Neural cell (in vitro differentiated cells): ENCODE results near the gene KIAA1191. TPM values are rescaled to one million over a fixed set of nuclear protein-coding genes. Genes with fewer than 3 reads are reported as not detected.

ENCODE experiments used
- H2AFZ ChIP-seq: fragments of 200-600, 300-800 bp; sonication (generic), shearing (Covaris generic); 2 replicates; pipeline ENCODE4 v1.6.0; 2014; ENCODE audit warnings: low read depth, mild to moderate bottlenecking, antibody characterized with exemption, low read length, moderate library complexity
- H3F3A ChIP-seq: fragments of 200-600 bp; shearing (Covaris generic); 2 replicates; pipeline ENCODE4 v1.6.1; 2016; ENCODE audit warnings: mild to moderate bottlenecking, moderate library complexity, mixed read lengths, antibody characterized with exemption, low read length; ENCODE audit not compliant: insufficient read depth, poor library complexity, severe bottlenecking
- H3K27ac ChIP-seq: fragments of 200-600, 300-800 bp; sonication (generic), shearing (Covaris generic); 2 replicates; pipeline ENCODE4 v1.5.1; 2014; ENCODE audit warnings: mild to moderate bottlenecking, low read length, moderate library complexity
- H3K27me3 ChIP-seq: fragments of 300-800, 200-600 bp; sonication (generic), shearing (Covaris generic); 2 replicates; pipeline ENCODE4 v1.6.0; 2014; ENCODE audit warnings: mild to moderate bottlenecking, low read depth, low read length, moderate library complexity; ENCODE audit not compliant: insufficient read depth
- H3K36me3 ChIP-seq: fragments of 300-800, 200-600 bp; sonication (generic), shearing (Covaris generic); 2 replicates; pipeline ENCODE4 v1.5.1; 2014; ENCODE audit warnings: mild to moderate bottlenecking, antibody characterized with exemption, low read length, moderate library complexity; ENCODE audit not compliant: insufficient read depth
- H3K4me2 ChIP-seq: fragments of 300-800, 200-600 bp; sonication (generic), shearing (Covaris generic); 2 replicates; pipeline ENCODE4 v1.6.0; 2014; ENCODE audit warnings: mild to moderate bottlenecking, low read length
- H3K4me3 ChIP-seq: fragments of 300-800, 200-600 bp; sonication (generic), shearing (Covaris generic); 2 replicates; pipeline ENCODE4 v1.5.1; 2014; ENCODE audit warnings: mild to moderate bottlenecking, low read length, moderate library complexity
- H3K79me2 ChIP-seq: fragments of 200-600 bp; shearing (Covaris generic); replicated peaks from 2 replicates; pipeline ENCODE4 v1.6.0; 2014; ENCODE audit warnings: mild to moderate bottlenecking, low read length, moderate library complexity; ENCODE audit not compliant: insufficient read depth
- H3K9ac ChIP-seq: fragments of 300-800, 200-600 bp; sonication (generic), shearing (Covaris generic); 2 replicates; pipeline ENCODE4 v1.6.1; 2016; ENCODE audit warnings: mild to moderate bottlenecking, low read length, mixed read lengths
- H3K9me2 ChIP-seq: fragments of 200-600 bp; shearing (Covaris generic); 2 replicates; pipeline ENCODE4 v1.6.1; 2016; ENCODE audit warnings: mild to moderate bottlenecking, low read length, mixed read lengths; ENCODE audit not compliant: insufficient read depth
- H3K9me3 ChIP-seq: fragments of 200-600, 300-800 bp; sonication (generic), shearing (Covaris generic); 2 replicates; pipeline ENCODE4 v1.6.1; 2016; ENCODE audit warnings: mild to moderate bottlenecking, mixed run types, low read length, moderate library complexity, mixed read lengths
- H4K20me1 ChIP-seq: fragments of 200-600 bp; shearing (Covaris generic); 2 replicates; pipeline ENCODE4 v1.6.1; 2016; ENCODE audit warnings: mild to moderate bottlenecking, mixed run types; ENCODE audit not compliant: insufficient read depth
- CTCF ChIP-seq: fragments of 450-650 bp; IDR thresholded peaks from 2 replicates; pipeline ENCODE4 v1.5.1; 2014; ENCODE audit warnings: antibody characterized with exemption, mild to moderate bottlenecking, moderate library complexity; ENCODE audit not compliant: poor library complexity, severe bottlenecking
- EP300 ChIP-seq: fragments of 450-650 bp; conservative IDR thresholded peaks from 2 replicates; pipeline ENCODE4 v1.6.1; 2014; ENCODE audit warnings: antibody characterized with exemption, mild to moderate bottlenecking, moderate library complexity; ENCODE audit not compliant: poor library complexity, severe bottlenecking
- EZH2 ChIP-seq: fragments of 200-600, 300-800 bp; shearing (Covaris generic), sonication (generic); IDR thresholded peaks from 2 replicates; pipeline ENCODE4 v1.6.1; 2014; ENCODE audit warnings: antibody characterized with exemption, low read length, borderline replicate concordance, mild to moderate bottlenecking; ENCODE audit not compliant: insufficient read depth, poor library complexity, severe bottlenecking
- MXI1 ChIP-seq: fragments of 450-650 bp; conservative IDR thresholded peaks from 2 replicates; pipeline ENCODE4 v1.6.1; 2014; ENCODE audit warnings: antibody characterized with exemption, mild to moderate bottlenecking; ENCODE audit not compliant: poor library complexity, severe bottlenecking
- POLR2AphosphoS5 ChIP-seq: IDR thresholded peaks from 2 replicates; pipeline ENCODE4 v1.6.1; 2012
- RAD21 ChIP-seq: fragments of 450-650 bp; conservative IDR thresholded peaks from 2 replicates; pipeline ENCODE4 v1.6.1; 2014; ENCODE audit warnings: antibody characterized with exemption, mild to moderate bottlenecking, moderate library complexity
- SMC3 ChIP-seq: fragments of 450-650 bp; conservative IDR thresholded peaks from 2 replicates; pipeline ENCODE4 v1.6.1; 2014; ENCODE audit warnings: antibody characterized with exemption, mild to moderate bottlenecking, moderate library complexity; ENCODE audit not compliant: poor library complexity
- TAF1 ChIP-seq: IDR thresholded peaks from 2 replicates; pipeline ENCODE4 v1.6.1; 2012; ENCODE audit warnings: low read depth
- polyA plus RNA-seq: library from polyadenylated mRNA; depleted of rRNA; stranded (reverse); fragments of >200 nt; gene quantifications from 2 replicates; pipeline ENCODE4 v1.2.3, GENCODE V29; 2014
- TF ChIP-seq, protein P1 (sequence below): IDR thresholded peaks from 2 replicates; pipeline ENCODE4 v1.6.1; 2012; ENCODE audit warnings: borderline replicate concordance

Gene KIAA1191
- polyA plus RNA-seq, 1 donor from 2014 or later: 137 TPM

DNA sequence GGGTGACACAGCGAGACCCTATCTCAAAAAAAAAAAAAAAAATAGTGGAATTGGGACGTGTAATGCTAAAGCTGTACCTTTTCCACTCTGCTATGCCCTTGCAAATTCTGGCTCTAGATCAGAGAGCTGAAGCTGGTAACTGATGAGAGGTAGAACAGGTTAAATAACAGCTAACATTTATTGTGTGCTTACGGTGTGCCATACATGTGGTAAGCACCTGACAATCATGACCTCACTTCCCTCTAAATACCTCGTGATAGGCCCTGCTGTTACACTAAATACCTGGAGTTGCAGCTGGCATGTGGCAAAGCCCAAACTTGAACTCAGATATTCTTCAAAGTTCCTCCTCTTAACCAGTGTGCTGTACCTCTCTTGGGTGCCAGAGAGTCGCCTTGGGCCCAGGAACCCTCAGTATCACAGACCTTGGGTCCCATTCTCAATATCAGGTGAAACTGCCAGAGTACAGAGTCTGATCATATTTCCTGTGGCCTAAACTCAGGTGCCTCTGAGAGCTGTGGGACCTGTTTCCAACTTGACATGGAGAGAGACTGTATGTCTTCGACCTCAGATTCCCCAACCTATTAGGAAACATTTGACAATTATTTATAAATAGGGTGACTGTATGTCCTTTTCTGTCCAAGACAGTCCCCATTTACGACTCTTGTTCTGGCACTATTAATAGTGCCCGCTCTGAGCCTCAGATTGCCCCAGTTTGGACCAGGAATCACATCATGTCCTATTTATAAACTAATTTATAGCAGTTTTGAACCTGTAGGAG is 8.6 kb upstream of the KIAA1191 start:
- H3K4me2 ChIP-seq: no peak overlapping the region
- no peaks in the 10 kb centered on the region for H3K9me2 ChIP-seq
- no peak overlapping the region for H3K9ac ChIP-seq
- TF ChIP-seq, protein P1, sequence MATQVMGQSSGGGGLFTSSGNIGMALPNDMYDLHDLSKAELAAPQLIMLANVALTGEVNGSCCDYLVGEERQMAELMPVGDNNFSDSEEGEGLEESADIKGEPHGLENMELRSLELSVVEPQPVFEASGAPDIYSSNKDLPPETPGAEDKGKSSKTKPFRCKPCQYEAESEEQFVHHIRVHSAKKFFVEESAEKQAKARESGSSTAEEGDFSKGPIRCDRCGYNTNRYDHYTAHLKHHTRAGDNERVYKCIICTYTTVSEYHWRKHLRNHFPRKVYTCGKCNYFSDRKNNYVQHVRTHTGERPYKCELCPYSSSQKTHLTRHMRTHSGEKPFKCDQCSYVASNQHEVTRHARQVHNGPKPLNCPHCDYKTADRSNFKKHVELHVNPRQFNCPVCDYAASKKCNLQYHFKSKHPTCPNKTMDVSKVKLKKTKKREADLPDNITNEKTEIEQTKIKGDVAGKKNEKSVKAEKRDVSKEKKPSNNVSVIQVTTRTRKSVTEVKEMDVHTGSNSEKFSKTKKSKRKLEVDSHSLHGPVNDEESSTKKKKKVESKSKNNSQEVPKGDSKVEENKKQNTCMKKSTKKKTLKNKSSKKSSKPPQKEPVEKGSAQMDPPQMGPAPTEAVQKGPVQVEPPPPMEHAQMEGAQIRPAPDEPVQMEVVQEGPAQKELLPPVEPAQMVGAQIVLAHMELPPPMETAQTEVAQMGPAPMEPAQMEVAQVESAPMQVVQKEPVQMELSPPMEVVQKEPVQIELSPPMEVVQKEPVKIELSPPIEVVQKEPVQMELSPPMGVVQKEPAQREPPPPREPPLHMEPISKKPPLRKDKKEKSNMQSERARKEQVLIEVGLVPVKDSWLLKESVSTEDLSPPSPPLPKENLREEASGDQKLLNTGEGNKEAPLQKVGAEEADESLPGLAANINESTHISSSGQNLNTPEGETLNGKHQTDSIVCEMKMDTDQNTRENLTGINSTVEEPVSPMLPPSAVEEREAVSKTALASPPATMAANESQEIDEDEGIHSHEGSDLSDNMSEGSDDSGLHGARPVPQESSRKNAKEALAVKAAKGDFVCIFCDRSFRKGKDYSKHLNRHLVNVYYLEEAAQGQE: no peak
- TF ChIP-seq RAD21 (no peak), EZH2 (no peak), TAF1 (no peak), CTCF (no peak), POLR2AphosphoS5 (no peak), SMC3 (no peak), EP300 (no peak), MXI1 (no peak)
- no peaks in the 10 kb centered on the region for H3K27me3 ChIP-seq
- H3K79me2 ChIP-seq: no peaks in the 10 kb centered on the region
- H3K9me3 ChIP-seq: no peaks in the 10 kb centered on the region
- H3K4me3 ChIP-seq: no peak overlapping the region
- H3F3A ChIP-seq: no peaks in the 10 kb centered on the region
- no peaks in the 10 kb centered on the region for H4K20me1 ChIP-seq
- H2AFZ ChIP-seq: no peak overlapping the region
- H3K36me3 ChIP-seq: no peaks in the 10 kb centered on the region
- H3K27ac ChIP-seq: no peak overlapping the region

- no peaks in the 10 kb centered on the region for H4K20me1 ChIP-seq
- H3K79me2 ChIP-seq: no peaks in the 10 kb centered on the region
- H3K4me3 ChIP-seq: no peak overlapping the region
- no peak overlapping the region for H3K9ac ChIP-seq
- TF ChIP-seq EP300: no peak
- TF ChIP-seq, protein P1: no peak
- no peak for TF ChIP-seq TAF1
- TF ChIP-seq MXI1: no peak
- TF ChIP-seq EZH2: no peak
- TF ChIP-seq RAD21: no peak
- TF ChIP-seq CTCF: no peak
- no peak for TF ChIP-seq SMC3
- H3K27ac ChIP-seq: no peak overlapping the region
- H3K27me3 ChIP-seq: no peaks in the 10 kb centered on the region
- no peaks in the 10 kb centered on the region for H3K9me3 ChIP-seq
- no peaks in the 10 kb centered on the region for H3K9me2 ChIP-seq
- H3K36me3 ChIP-seq: no peaks in the 10 kb centered on the region
- no peaks in the 10 kb centered on the region for H3F3A ChIP-seq
- no peak overlapping the region for H3K4me2 ChIP-seq
- no peak overlapping the region for H2AFZ ChIP-seq
Observed at GRCh38 chr5:176368726-176369125, 7.2 kb upstream of the KIAA1191 start.
